NCI-H2227 (cell line): ENCODE results near the gene FAM171A1.

ENCODE experiments used
- DNase-seq: peaks from one replicate; lab custom pipeline; 2025; ENCODE audit not compliant: unreplicated experiment; lab: John Stamatoyannopoulos, UW

FAM171A1 gene

DNA sequence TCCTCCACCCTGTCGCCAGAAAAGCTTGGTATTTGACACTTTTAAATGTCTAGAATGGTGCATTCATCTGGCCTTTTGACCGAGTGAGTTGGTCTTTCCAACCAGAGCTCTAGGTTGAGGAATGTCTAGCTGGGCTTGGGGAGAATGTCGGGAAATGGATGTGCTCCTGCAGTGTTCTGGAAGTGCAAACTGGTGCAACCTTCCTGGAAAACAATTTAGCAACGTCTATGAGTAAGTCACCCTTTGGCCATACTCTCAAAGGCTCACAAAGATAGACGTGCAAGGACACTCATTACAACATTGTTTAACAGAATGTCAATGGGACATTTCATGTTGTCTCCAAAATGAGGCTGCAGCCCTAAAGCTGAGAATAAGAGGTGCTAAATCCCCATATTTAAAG lies 190.4 kb downstream of the FAM171A1 start:
- DNase-seq: no peak

- no peak for DNase-seq
These were observed 194.8 kb downstream of the FAM171A1 start for GRCh38 chr10:15176269-15176668.

GRCh38 chr10:15175587-15175986 lies 195.5 kb downstream of the FAM171A1 start:
- DNase-seq: no peak

DNA sequence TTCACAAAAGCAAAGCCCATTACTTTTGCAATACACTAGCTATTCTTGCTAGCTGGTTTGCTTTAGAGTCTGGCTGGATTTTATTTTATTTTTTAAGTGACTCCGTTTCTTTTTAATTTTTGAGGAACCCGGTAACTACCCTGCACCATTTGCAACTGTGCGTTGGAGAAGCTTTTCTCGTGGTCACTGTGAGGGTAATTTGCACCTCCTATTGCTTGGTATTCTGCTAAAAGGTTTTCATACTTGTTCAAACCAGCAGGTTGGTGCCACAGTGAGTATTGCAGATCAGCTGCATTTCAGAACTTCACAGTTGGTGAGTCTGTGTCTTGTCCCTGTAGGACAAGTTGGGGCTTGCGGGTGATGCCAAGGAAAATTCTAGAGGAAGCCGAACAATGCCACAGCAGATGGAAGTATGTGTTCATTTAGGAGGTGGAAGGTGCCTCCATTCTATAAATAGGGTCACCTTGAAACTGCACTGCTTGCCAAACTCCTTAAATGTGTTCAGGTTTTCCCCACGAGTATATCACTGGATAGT lies 198.7 kb downstream of the FAM171A1 start:
- no peak for DNase-seq

DNA sequence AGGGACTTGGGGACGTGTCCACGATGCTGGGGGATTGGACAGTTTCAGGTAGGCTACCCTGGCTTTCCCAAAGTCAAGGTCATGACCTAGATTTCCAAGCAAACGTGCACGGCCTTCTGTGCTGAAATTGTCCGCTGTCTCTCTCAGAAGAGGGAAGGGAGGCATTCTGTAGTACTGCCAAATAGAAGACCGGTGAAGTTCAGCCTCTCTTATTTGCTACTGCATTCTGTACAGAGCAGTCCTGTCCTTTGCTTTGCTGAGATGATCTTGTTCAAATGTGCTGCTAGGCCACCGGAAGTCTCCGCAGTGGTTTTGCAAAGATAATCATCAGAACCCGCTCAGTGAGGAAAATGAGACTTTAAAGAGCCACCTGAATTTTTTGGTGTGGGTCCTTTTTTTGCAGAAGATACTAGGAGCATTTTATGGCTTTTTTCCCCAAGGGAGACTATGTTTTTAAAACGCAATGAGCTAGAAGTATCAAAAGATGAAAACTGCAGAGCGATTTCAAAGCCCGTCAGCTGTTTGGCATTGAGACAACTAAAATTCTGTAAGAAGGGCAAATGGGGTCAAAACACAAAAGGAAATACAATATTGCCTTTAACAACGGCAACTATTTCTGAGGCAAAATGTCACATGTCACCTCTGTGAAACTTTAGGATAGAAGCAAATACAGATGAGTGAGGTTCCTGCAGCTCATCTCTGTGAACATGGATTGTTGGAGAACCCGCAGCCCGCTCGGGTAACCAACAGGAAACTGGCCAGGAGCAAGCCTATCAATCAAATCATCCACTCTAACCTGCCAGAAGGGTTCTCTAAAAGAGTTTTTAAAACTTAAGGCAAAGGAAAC lies 201.3 kb downstream of the FAM171A1 start:
- no peak for DNase-seq

DNA sequence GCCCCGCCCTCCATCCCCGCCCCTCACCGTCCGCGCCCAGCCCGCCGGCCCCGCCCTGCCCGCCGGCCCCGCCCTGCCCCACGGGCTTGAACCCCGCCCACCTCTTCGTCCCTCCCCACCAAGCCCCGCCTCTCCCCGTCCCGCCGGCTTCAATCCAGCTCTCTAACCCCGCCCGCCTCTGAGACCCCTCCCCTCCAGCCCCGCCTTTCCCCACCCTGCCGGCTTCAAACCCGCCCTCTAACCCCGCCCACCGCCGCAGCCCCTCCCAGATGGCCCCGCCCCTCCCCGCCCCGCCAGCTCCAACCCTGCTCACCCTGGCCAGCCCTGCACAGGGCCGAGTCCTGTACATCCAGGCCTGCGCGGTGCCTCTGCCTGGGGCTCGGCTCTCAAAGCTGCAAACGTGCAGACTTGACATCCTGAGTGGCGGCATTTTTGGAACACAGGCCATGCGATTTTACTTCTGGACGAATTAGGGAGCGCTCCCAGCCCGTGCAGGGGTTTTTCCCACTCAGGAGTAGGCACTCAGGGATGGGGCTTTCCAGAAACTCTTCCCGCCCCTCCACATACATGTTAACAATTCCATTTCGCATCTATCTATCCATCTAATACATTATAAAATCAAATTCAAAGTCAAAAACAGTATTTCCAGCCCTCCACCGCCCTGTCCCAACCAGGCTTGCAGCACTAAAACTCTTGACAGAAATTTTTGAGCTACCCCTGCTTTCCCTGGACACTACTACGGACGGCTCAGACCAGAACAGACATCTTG lies 202.1 kb downstream of the FAM171A1 start:
- peak; percentile 91 for DNase-seq

DNA sequence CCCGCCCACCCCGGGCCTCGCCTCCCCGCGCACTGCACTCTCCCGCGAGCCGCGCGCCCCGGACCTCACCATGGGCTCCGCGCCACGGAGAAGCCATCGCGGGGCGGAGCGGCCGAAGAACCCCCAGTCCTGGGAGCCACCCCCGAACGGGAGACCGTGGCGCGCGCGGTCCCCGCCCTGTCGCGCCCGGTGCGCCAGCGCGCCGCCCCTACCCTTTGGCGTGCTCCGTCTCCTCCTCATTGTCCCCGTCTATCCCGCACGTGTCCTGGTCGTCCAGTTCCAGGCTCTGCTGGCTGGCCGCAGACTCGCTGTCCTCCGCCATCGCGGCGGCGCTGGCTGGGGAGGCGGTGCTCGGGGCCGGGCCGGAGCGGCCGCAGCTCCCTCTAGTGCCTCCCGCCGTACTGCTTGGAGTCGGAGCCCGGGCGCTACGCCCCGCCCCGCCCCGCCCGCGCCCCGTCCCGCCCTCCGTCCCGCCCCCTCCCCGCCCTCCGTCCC lies 202.8 kb downstream of the FAM171A1 start, which contains the start of gene NMT2:
TSS of gene NMT2 (minus strand) at position 403 of the 495 bp plus-strand sequence. CDS start at position 322, 81 bp downstream.
- peak; percentile 91 for DNase-seq

- peak; percentile 43 for DNase-seq
These were observed 203.4 kb downstream of the FAM171A1 start for GRCh38 chr10:15167411-15168290.

DNA sequence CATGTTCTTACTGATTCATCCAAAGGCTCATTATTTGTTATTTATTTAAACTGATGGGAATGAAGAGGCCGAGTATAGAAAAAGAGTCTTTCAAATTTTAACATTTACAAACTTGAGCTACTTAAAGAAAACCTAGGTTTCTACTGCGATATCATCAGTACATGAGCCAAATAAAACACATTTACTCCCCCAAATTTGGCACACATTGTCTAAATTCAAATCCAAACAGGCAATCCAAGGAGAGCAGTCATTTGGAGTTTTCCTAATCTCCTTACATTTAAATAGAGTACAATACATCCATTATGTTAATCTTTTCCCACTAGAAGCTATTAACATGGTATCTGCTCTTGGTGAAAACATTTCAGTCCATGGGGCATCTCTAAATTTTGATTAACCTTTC lies 204.8 kb downstream of the FAM171A1 start:
- no peak for DNase-seq

- DNase-seq: no peak
These were observed 207.7 kb downstream of the FAM171A1 start for GRCh38 chr10:15163253-15163828.
